ENCODE data around the gene COQ2.
"Not testable (repeated sequence)": the region's sequence is repeated elsewhere in the genome, so short reads cannot be mapped to it uniquely, and the experiment has no call there.

The COQ2 gene

GRCh38 chr4:83285055-83285407, 433 bp upstream of the COQ2 start:
- DNase-seq (ENCODE audit: low spot score), result peak; percentile 45

- DNase-seq (ENCODE audit: low spot score), result no peak
Measured at GRCh38 chr4:83283181-83283580, 1.4 kb downstream of the COQ2 start.

- peak; percentile 37 for DNase-seq (ENCODE audit: low spot score)
Measured at GRCh38 chr4:83282049-83282535, 2.5 kb downstream of the COQ2 start.

GRCh38 chr4:83281307-83281706, 3.3 kb downstream of the COQ2 start:
- no peak for DNase-seq (ENCODE audit: low spot score)

- DNase-seq (ENCODE audit: low spot score), result no peak
Measured at GRCh38 chr4:83276299-83277040, 8.1 kb downstream of the COQ2 start.

GRCh38 chr4:83273926-83274325, 10.7 kb downstream of the COQ2 start:
- not testable (repeated sequence) for DNase-seq (ENCODE audit: low spot score)

GRCh38 chr4:83272900-83273299, 11.7 kb downstream of the COQ2 start:
- DNase-seq (ENCODE audit: low spot score), result no peak

GRCh38 chr4:83269256-83269655, 15.3 kb downstream of the COQ2 start:
- no peak for DNase-seq (ENCODE audit: low spot score)

- DNase-seq (ENCODE audit: low spot score), result no peak
Measured at GRCh38 chr4:83268491-83268890, 16.1 kb downstream of the COQ2 start.

- DNase-seq (ENCODE audit: low spot score), result no peak
Measured at GRCh38 chr4:83267830-83268475, 16.6 kb downstream of the COQ2 start.

- DNase-seq (ENCODE audit: low spot score), result no peak
Measured at GRCh38 chr4:83267121-83267829, 17.3 kb downstream of the COQ2 start.

GRCh38 chr4:83266689-83267088, 17.9 kb downstream of the COQ2 start:
- DNase-seq (ENCODE audit: low spot score), result no peak

GRCh38 chr4:83263106-83263505, 21.5 kb downstream of the COQ2 start:
- no peak for DNase-seq (ENCODE audit: low spot score)

GRCh38 chr4:83262682-83263081, 21.9 kb downstream of the COQ2 start:
- DNase-seq (ENCODE audit: low spot score), result no peak

GRCh38 chr4:83261307-83261706, 23.3 kb downstream of the COQ2 start:
- no peak for DNase-seq (ENCODE audit: low spot score)

- DNase-seq (ENCODE audit: low spot score), result no peak
Measured at GRCh38 chr4:83259586-83259985, 25.0 kb downstream of the COQ2 start.

GRCh38 chr4:83258461-83258860, 26.1 kb downstream of the COQ2 start:
- DNase-seq (ENCODE audit: low spot score), result no peak

- DNase-seq (ENCODE audit: low spot score), result no peak
Measured at GRCh38 chr4:83257811-83258210, 26.8 kb downstream of the COQ2 start.

GRCh38 chr4:83255584-83255983, 29.0 kb downstream of the COQ2 start:
- no peak for DNase-seq (ENCODE audit: low spot score)

- peak; percentile 19 for DNase-seq (ENCODE audit: low spot score)
Measured at GRCh38 chr4:83252782-83253405, 31.7 kb downstream of the COQ2 start.

- no peak for DNase-seq (ENCODE audit: low spot score)
Measured at GRCh38 chr4:83251447-83251830, 33.2 kb downstream of the COQ2 start.

- DNase-seq (ENCODE audit: low spot score), result no peak
Measured at GRCh38 chr4:83250687-83251446, 33.7 kb downstream of the COQ2 start.
